H9 (cell line): ENCODE results near the gene ZSCAN2. TPM values are rescaled to one million over a fixed set of nuclear protein-coding genes. Genes with fewer than 3 reads are reported as not detected.

Source experiments
- DNase-seq: peaks from one replicate; pipeline ENCODE4 v3.0.0-alpha.2; 2017
- H2AFZ ChIP-seq: one replicate; pipeline ENCODE4 v1.6.1; 2013; ENCODE audit warnings: mild to moderate bottlenecking, low read length, control low read depth, moderate library complexity
- H2AK5ac ChIP-seq: 2 replicates; pipeline ENCODE4 v1.6.1; 2013; ENCODE audit warnings: low read length, control low read depth, mixed read lengths; ENCODE audit not compliant: insufficient read length
- H2BK120ac ChIP-seq: one replicate; pipeline ENCODE4 v1.6.1; 2013; ENCODE audit warnings: low read depth, mild to moderate bottlenecking, low read length, control low read depth, inconsistent platforms; ENCODE audit not compliant: poor library complexity, severe bottlenecking
- H2BK12ac ChIP-seq: 2 replicates; pipeline ENCODE4 v1.6.1; 2013; ENCODE audit warnings: low read length, control low read depth, mixed read lengths, low read depth; ENCODE audit not compliant: insufficient read length
- H2BK15ac ChIP-seq: 2 replicates; pipeline ENCODE4 v1.6.1; 2013; ENCODE audit warnings: low read depth, low read length, control low read depth
- H2BK20ac ChIP-seq: one replicate; pipeline ENCODE4 v1.6.1; 2013; ENCODE audit warnings: low read depth, mild to moderate bottlenecking, low read length, control low read depth, inconsistent platforms; ENCODE audit not compliant: poor library complexity, severe bottlenecking
- H2BK5ac ChIP-seq: 2 replicates; pipeline ENCODE4 v1.6.1; 2013; ENCODE audit warnings: low read length, control low read depth, mixed read lengths; ENCODE audit not compliant: insufficient read length
- H3K14ac ChIP-seq: 2 replicates; pipeline ENCODE4 v1.6.1; 2013; ENCODE audit warnings: low read length, control low read depth; ENCODE audit not compliant: insufficient read depth
- H3K18ac ChIP-seq: 2 replicates; pipeline ENCODE4 v1.6.1; 2013; ENCODE audit warnings: low read depth, mild to moderate bottlenecking, mixed read lengths, low read length, control low read depth; ENCODE audit not compliant: insufficient read length
- H3K23ac ChIP-seq: 2 replicates; pipeline ENCODE4 v1.6.1; 2013; ENCODE audit warnings: low read length, control low read depth, mixed read lengths, low read depth; ENCODE audit not compliant: insufficient read length
- H3K23me2 ChIP-seq: 2 replicates; pipeline ENCODE4 v1.6.1; 2013; ENCODE audit warnings: low read depth, mild to moderate bottlenecking, mixed read lengths, low read length, control low read depth; ENCODE audit not compliant: insufficient read length, poor library complexity, severe bottlenecking
- H3K27ac ChIP-seq: 2 replicates; pipeline ENCODE4 v1.5.1; 2013; ENCODE audit warnings: low read length, control low read depth, mixed read lengths, low read depth; ENCODE audit not compliant: insufficient read length
- H3K27me3 ChIP-seq: 2 replicates; pipeline ENCODE4 v1.6.1; 2013; ENCODE audit warnings: low read length, control low read depth, inconsistent platforms; ENCODE audit not compliant: insufficient read depth
- H3K4ac ChIP-seq: 2 replicates; pipeline ENCODE4 v1.6.1; 2013; ENCODE audit warnings: low read depth, mild to moderate bottlenecking, control low read depth, inconsistent platforms, low read length, moderate library complexity
- H3K4me1 ChIP-seq: 2 replicates; pipeline ENCODE4 v1.6.1; 2013; ENCODE audit warnings: low read length, control low read depth, inconsistent platforms; ENCODE audit not compliant: insufficient read depth
- H3K4me2 ChIP-seq: 2 replicates; pipeline ENCODE4 v1.6.1; 2013; ENCODE audit warnings: low read length, control low read depth, mixed read lengths; ENCODE audit not compliant: insufficient read length, insufficient read depth
- H3K56ac ChIP-seq: 2 replicates; pipeline ENCODE4 v1.6.1; 2013; ENCODE audit warnings: low read depth, mild to moderate bottlenecking, mixed read lengths, low read length, control low read depth; ENCODE audit not compliant: insufficient read length
- H3K79me1 ChIP-seq: 2 replicates; pipeline ENCODE4 v1.6.1; 2013; ENCODE audit warnings: low read depth, mild to moderate bottlenecking, moderate library complexity, low read length, control low read depth, inconsistent platforms; ENCODE audit not compliant: insufficient read depth, poor library complexity, severe bottlenecking
- H3K79me2 ChIP-seq: 2 replicates; pipeline ENCODE4 v1.6.1; 2013; ENCODE audit warnings: low read length, control low read depth, inconsistent platforms; ENCODE audit not compliant: insufficient read depth
- H3K9ac ChIP-seq: 2 replicates; pipeline ENCODE4 v1.6.1; 2013; ENCODE audit warnings: low read length, control low read depth, mixed read lengths; ENCODE audit not compliant: insufficient read length; ENCODE audit errors: extremely low read depth
- H3K9me3 ChIP-seq: one replicate; pipeline ENCODE4 v1.6.1; 2013; ENCODE audit warnings: low read depth, low read length, inconsistent platforms; ENCODE audit not compliant: control insufficient read depth
- H3T11ph ChIP-seq: one replicate; pipeline ENCODE4 v1.6.1; 2013; ENCODE audit warnings: mild to moderate bottlenecking, low read length, control low read depth, inconsistent platforms
- H4K20me1 ChIP-seq: one replicate; pipeline ENCODE4 v1.6.1; 2013; ENCODE audit not compliant: control insufficient read depth, insufficient read length, insufficient read depth
- H4K5ac ChIP-seq: 2 replicates; pipeline ENCODE4 v1.6.1; 2013; ENCODE audit warnings: low read depth, mild to moderate bottlenecking, mixed read lengths, low read length, control low read depth; ENCODE audit not compliant: insufficient read length
- H4K8ac ChIP-seq: replicated peaks from 2 replicates; pipeline ENCODE4 v1.6.1; 2013; ENCODE audit warnings: low read length, control low read depth, mixed read lengths, low read depth; ENCODE audit not compliant: insufficient read length
- H4K91ac ChIP-seq: 2 replicates; pipeline ENCODE4 v1.6.1; 2013; ENCODE audit warnings: low read depth, mild to moderate bottlenecking, moderate library complexity, mixed read lengths, low read length, control low read depth; ENCODE audit not compliant: insufficient read length
- H3K27ac Mint-ChIP-seq, 3 experiments: 2 replicates in 2 of 3; 3 replicates in 1 of 3; pipeline ENCODE4 v1.8.0; 2020 to 2021; ENCODE audit warnings: mixed read lengths in 3 of 3, mild to moderate bottlenecking in 1 of 3, moderate library complexity in 1 of 3
- H3K27me3 Mint-ChIP-seq: 2 replicates; pipeline ENCODE4 v1.8.0; 2021; ENCODE audit warnings: low read depth, mild to moderate bottlenecking, moderate library complexity, mixed read lengths
- H3K36me3 Mint-ChIP-seq, 3 experiments: 2 replicates in 2 of 3; 3 replicates in 1 of 3; pipeline ENCODE4 v1.8.0; 2020 to 2021; ENCODE audit warnings: low read depth in 3 of 3, mixed read lengths in 3 of 3; ENCODE audit not compliant: insufficient read depth in 1 of 3
- H3K4me1 Mint-ChIP-seq, 2 experiments: 2 replicates each; pipeline ENCODE4 v1.8.0; 2020; ENCODE audit warnings: mixed read lengths in 2 of 2
- H3K4me3 Mint-ChIP-seq, 2 experiments: 2 replicates in 1 of 2; 3 replicates in 1 of 2; pipeline ENCODE4 v1.8.0; 2020 to 2021; ENCODE audit warnings: mild to moderate bottlenecking in 2 of 2, mixed read lengths in 2 of 2, moderate library complexity in 1 of 2
- H3K9me3 Mint-ChIP-seq, 2 experiments: 2 replicates in 1 of 2; 3 replicates in 1 of 2; pipeline ENCODE4 v1.8.0; 2020; ENCODE audit warnings: mild to moderate bottlenecking in 2 of 2, mixed read lengths in 2 of 2, moderate library complexity in 1 of 2
- WGBS: extraction: QIAGEN DNeasy Blood & Tissue Kit; methylation state at CpG from one replicate; pipeline ENCODE4 v1.1.7; 2013; ENCODE audit warnings: missing lambda C conversion rate, low lambda C conversion rate, mixed read lengths; ENCODE audit not compliant: insufficient read length; ENCODE audit errors: extremely low coverage; 5-methylcytosine and 5-hydroxymethylcytosine counted together
- total RNA-seq: library from RNA; stranded (reverse); gene quantifications from 2 replicates; pipeline ENCODE4 v1.2.1, GENCODE V29; 2021
- TF ChIP-seq, protein P1 (sequence below): fragments of 200-600 bp; sonication (generic); conservative IDR thresholded peaks from 3 replicates; pipeline ENCODE4 v1.8.0; 2021; ENCODE audit warnings: antibody characterized with exemption, mild to moderate bottlenecking

ZSCAN2 gene
- total RNA-seq, 1 experiment from 2014 or later = 28.4 TPM

DNA sequence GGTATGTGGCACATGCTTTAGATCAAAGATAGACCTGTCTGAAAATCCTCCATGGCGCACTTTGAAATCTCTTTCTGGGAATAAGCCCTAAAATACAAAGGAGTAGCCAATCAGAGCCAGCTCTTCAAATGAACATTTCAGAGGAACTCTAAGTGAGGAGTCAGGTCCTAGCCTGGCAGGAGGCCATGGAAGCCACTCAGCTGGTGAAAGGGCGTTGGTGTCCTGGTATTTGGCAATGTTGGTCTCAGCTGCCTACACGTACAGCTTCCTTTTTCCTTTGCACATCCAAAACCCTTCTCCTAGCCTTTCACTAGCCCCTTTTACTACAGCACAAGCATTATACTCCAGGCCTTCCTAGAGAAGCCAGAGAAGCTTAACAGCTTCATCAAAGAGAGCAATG lies 47.7 kb downstream of the ZSCAN2 start:
- Histone ChIP-seq H3K4me2 (no peak overlapping the region), H3K9me3 (no peaks in the 10 kb centered on the region), H2BK20ac (no peak overlapping the region), H3K23me2 (peaks cover 2% of the 10 kb centered on the region), H2AFZ (no peak overlapping the region), H3K4me1 (no peaks in the 10 kb centered on the region), H3K27me3 (no peaks in the 10 kb centered on the region), H2AK5ac (no peak overlapping the region), H4K20me1 (no peaks in the 10 kb centered on the region), H4K8ac (no peak overlapping the region), H3K27ac (no peak overlapping the region), H3K14ac (no peak overlapping the region), H2BK120ac (no peak overlapping the region), H4K5ac (no peak overlapping the region), H3K56ac (no peak overlapping the region), H3K4ac (no peak overlapping the region), H2BK15ac (no peak overlapping the region), H3K79me2 (no peaks in the 10 kb centered on the region), H4K91ac (no peak overlapping the region), H3K9ac (no peak overlapping the region), H2BK5ac (no peak overlapping the region), H3T11ph (no peak overlapping the region), H3K23ac (no peak overlapping the region), H2BK12ac (no peak overlapping the region), H3K18ac (no peak overlapping the region), H3K79me1 (no peaks in the 10 kb centered on the region)
- TF ChIP-seq, protein P1, sequence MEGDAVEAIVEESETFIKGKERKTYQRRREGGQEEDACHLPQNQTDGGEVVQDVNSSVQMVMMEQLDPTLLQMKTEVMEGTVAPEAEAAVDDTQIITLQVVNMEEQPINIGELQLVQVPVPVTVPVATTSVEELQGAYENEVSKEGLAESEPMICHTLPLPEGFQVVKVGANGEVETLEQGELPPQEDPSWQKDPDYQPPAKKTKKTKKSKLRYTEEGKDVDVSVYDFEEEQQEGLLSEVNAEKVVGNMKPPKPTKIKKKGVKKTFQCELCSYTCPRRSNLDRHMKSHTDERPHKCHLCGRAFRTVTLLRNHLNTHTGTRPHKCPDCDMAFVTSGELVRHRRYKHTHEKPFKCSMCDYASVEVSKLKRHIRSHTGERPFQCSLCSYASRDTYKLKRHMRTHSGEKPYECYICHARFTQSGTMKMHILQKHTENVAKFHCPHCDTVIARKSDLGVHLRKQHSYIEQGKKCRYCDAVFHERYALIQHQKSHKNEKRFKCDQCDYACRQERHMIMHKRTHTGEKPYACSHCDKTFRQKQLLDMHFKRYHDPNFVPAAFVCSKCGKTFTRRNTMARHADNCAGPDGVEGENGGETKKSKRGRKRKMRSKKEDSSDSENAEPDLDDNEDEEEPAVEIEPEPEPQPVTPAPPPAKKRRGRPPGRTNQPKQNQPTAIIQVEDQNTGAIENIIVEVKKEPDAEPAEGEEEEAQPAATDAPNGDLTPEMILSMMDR = no peak
- H3K9me3 Mint-ChIP-seq = no peaks in the 10 kb centered on the region
- H3K27me3 Mint-ChIP-seq = no peaks in the 10 kb centered on the region
- H3K4me3 Mint-ChIP-seq = no peak overlapping the region
- no peak overlapping the region for H3K27ac Mint-ChIP-seq
- H3K36me3 Mint-ChIP-seq = peaks cover 36 to 82% (median 62%) of the 10 kb centered on the region in 3 experiments
- no peak for DNase-seq
- WGBS = no CpG with 5 or more reads among the region's 3 CpGs
- peaks cover 3% of the 10 kb centered on the region in 2 experiments; a peak in 2 of 4 replicates for H3K4me1 Mint-ChIP-seq
